Skeletal muscle tissue (tissue), 4 donors: ENCODE data around the gene ACSS1. TPM values are rescaled to one million over a fixed set of nuclear protein-coding genes. Genes with fewer than 3 reads are reported as not detected.

Source experiments
- H3K27ac ChIP-seq: one replicate; pipeline ENCODE4 v1.7.0; 2013; ENCODE audit warnings: mild to moderate bottlenecking, low read depth, low read length, inconsistent platforms
- H3K27me3 ChIP-seq, 3 donors: one replicate each; pipeline ENCODE4 v1.7.0; 2013; ENCODE audit warnings: low read length in 3 of 3; ENCODE audit not compliant: control insufficient read depth in 3 of 3, insufficient read depth in 3 of 3
- H3K36me3 ChIP-seq, 3 donors: one replicate each; pipeline ENCODE4 v1.7.0; 2013; ENCODE audit warnings: low read length in 3 of 3; ENCODE audit not compliant: control insufficient read depth in 3 of 3, insufficient read depth in 3 of 3
- H3K4me1 ChIP-seq, 3 donors: one replicate each; pipeline ENCODE4 v1.7.0; 2013; ENCODE audit warnings: low read length in 3 of 3, mild to moderate bottlenecking in 3 of 3; ENCODE audit not compliant: control insufficient read depth in 3 of 3, insufficient read depth in 3 of 3
- H3K4me3 ChIP-seq, 3 donors: one replicate each; pipeline ENCODE4 v1.7.0; 2013; ENCODE audit warnings: low read length in 3 of 3
- H3K9ac ChIP-seq, 3 donors: one replicate each; pipeline ENCODE4 v1.7.0; 2013; ENCODE audit warnings: low read length in 3 of 3, mild to moderate bottlenecking in 3 of 3, moderate library complexity in 2 of 3, low read depth in 1 of 3
- H3K9me3 ChIP-seq, 3 donors: one replicate each; pipeline ENCODE4 v1.7.0; 2013; ENCODE audit warnings: low read length in 3 of 3; ENCODE audit not compliant: control insufficient read depth in 3 of 3
- total RNA-seq: library from RNA; depleted of rRNA; stranded (reverse); fragments of >200 nt; gene quantifications from one replicate; pipeline ENCODE4 v1.2.3, GENCODE V29; 2014
- donor health status: Osteomylitis.

The ACSS1 gene
- total RNA-seq, 1 donor from 2014 or later = 8.9 TPM

DNA sequence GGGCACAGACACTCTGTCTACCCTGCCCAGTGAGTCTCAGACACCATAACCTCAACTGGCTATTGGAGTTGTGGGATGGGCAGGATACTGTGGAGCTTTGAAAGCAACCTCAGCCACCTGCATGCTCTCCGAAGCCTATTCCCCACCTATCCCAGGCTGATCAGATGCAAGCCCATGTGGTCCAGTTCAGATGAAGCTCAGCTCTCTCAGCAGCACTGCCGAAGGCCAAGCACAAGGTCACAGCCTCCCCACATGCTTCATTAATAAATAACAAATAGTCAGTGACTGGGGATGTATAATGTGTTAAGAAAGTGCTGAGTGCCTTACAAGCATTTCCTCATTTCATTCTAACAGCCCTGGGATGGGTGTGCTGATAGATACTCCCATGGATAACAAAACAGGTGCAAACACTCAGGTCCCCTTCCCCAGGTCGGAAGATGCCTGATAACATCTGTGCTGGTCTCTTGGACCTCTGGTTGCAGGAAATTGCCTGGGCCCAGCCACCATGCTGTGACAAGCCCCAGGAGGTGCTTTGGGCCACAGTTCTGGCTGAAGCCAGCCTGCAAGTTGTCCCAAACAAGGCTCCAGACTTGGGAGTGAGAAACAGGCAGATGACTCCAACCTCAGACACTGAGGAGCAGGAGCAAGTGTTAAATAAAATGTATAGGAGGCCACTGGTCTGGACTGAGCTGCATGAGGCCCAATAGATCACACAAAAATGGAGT lies 3.7 kb downstream of the ACSS1 start:
- no peaks in the 10 kb centered on the region for H3K9me3 ChIP-seq
- peak overlapping the region; percentile 84 for H3K27ac ChIP-seq
- no peaks in the 10 kb centered on the region for H3K27me3 ChIP-seq
- H3K4me3 ChIP-seq = peak overlapping the region in 2 of 3 donors; percentile 33 to 45
- H3K36me3 ChIP-seq = peaks cover 0 to 12% (median 2%) of the 10 kb centered on the region in 3 donors
- H3K4me1 ChIP-seq = peaks cover 76 to 87% (median 85%) of the 10 kb centered on the region in 3 donors
- H3K9ac ChIP-seq = peak overlapping the region in 2 of 3 donors; percentile 43 to 70

DNA sequence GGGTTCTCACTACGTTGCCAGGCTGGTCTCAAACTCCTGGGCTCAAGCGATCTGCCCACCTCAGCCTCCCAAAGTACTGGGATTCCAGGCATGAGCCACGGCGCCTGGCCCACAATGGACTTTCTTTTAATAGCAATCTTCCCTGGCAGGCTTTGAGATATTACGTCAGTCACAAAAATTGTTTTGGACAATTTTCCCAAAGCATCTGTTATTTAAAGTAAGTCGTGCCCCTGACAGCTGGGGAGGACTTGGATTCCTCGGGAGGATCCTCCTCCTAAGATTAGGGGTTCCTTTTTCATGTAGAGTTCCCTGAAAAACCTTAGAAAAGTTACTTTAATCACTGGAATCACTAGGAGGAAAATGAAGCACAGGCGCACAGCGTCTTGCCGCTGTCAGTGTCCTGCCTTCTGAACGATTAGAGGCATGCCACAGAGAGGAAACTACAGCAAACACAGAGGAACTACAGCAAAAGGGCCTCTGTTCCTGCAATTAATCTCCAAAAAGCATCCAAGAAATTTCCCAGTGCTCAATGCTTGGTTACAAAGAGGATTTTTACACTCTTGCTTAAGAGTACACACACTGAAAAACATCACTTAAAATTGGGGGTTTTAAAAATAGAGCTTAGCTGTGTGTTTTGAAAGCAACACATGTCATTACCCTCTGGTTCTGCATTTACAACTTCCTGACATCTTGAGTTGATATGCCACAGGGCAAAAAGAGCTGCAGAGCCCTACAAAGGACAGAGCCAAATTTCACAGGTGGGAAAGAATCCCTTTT lies 4.5 kb downstream of the ACSS1 start:
- Histone ChIP-seq H3K9me3 (no peaks in the 10 kb centered on the region), H3K4me1 (peaks cover 82 to 87% (median 87%) of the 10 kb centered on the region in 3 donors), H3K27ac (peak overlapping the region; percentile 84), H3K9ac (peak overlapping the region; percentile 43 to 74 (median 70)), H3K36me3 (peaks cover 0 to 12% (median 2%) of the 10 kb centered on the region in 3 donors), H3K27me3 (no peaks in the 10 kb centered on the region), H3K4me3 (peak overlapping the region; percentile 32 to 55 (median 44))

DNA sequence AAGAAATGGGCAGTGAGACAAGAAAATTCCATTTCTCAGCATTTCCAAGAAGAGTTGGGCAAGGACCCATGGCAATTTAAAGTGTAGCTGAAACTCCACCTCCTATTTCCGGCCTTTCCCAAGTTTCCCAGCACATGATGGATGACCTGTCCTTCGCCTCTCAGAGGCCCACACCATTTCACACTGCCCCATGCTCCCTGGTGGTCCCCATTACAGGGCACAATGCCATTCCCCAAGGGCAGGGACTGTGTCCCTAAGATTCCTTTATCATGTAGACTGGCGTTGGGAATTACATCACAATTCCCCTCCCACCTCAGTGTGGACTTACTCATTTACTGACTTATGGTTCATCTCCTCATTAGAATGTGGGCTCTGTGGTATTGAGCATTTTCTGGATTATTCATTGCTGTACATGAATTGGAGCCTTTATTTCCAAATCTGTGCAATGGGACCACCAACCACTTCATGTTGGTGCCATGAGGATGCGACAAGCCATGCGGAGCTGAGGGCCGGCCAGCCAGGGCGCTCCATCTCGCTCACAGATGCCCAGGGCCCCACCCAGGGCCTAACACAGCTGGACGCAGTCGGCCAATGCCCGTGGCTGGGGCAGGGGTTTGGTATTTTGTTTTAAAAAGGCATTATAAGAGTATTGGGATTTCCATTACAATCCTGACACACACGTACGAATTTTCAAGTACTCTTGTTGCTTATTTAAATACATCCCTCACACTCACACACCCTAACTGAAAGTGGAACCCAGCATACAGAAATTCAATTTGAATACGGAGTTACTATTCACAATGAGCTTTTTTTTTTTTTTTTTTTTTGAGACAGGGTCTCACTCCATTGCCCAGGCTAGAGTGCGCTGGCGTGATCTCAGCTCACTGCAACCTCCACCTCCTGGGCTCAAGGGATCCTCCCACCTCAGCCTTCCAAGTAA lies 5.4 kb downstream of the ACSS1 start:
- Histone ChIP-seq H3K9ac (peak overlapping the region in 2 of 3 donors; percentile 15 to 43), H3K27ac (peak overlapping the region; percentile 84), H3K9me3 (no peaks in the 10 kb centered on the region), H3K4me3 (peak overlapping the region in 1 of 3 donors; percentile 45), H3K4me1 (peaks cover 91 to 94% (median 93%) of the 10 kb centered on the region in 3 donors), H3K27me3 (no peaks in the 10 kb centered on the region), H3K36me3 (peaks cover 2 to 16% (median 9%) of the 10 kb centered on the region in 3 donors)

DNA sequence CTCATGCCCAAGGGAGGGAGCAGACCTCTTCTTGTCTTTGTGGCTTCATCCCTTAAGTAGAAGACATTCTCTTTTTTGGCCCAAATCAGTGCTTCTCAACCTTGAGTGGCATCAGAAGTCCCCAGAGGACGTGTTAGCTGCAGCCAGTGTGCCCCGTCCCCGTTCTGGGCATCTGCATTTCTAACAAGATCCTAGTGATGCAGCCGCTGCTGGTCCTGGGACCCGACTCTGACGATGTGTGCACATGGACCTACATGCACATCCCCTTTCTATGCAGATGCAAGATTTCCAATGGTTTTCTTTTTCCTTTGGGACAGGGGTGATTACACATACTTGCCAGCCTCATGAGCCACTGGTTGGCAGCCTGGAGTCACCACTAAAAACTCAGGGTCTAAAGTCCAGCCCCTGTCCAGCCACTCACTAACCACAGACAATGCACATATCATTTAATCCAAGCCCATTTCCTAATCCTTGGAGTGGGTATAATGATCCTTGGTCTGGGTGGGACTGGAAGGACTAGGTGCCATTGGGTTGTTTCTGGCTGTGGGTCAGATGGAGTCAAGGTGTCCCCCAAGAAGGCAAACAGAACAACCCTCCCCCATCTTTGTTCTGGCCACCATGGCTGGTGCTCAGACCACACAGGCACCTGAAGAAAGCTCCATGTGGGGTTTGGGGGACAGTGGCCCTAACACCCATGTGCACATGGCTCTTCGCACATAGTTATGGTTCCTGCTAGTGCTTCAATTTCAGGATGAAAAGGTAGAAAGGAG lies 6.4 kb downstream of the ACSS1 start:
- peaks cover 95 to 100% (median 99%) of the 10 kb centered on the region in 3 donors for H3K4me1 ChIP-seq
- H3K27ac ChIP-seq = peak overlapping the region; percentile 84
- H3K36me3 ChIP-seq = peaks cover 9 to 25% (median 18%) of the 10 kb centered on the region in 3 donors
- no peaks in the 10 kb centered on the region for H3K27me3 ChIP-seq
- no peak overlapping the region for H3K4me3 ChIP-seq
- peak overlapping the region in 1 of 3 donors; percentile 79 for H3K9ac ChIP-seq
- H3K9me3 ChIP-seq = no peaks in the 10 kb centered on the region

GRCh38 chr20:25050501-25051350 lies 7.2 kb downstream of the ACSS1 start:
- Histone ChIP-seq H3K27me3 (no peaks in the 10 kb centered on the region), H3K9ac (peak overlapping the region in 2 of 3 donors; percentile 30 to 79), H3K9me3 (no peaks in the 10 kb centered on the region), H3K36me3 (peaks cover 9 to 27% (median 18%) of the 10 kb centered on the region in 3 donors), H3K4me3 (peak overlapping the region in 1 of 3 donors; percentile 54), H3K27ac (peak overlapping the region; percentile 84), H3K4me1 (peaks cover 95 to 99% (median 99%) of the 10 kb centered on the region in 3 donors)

DNA sequence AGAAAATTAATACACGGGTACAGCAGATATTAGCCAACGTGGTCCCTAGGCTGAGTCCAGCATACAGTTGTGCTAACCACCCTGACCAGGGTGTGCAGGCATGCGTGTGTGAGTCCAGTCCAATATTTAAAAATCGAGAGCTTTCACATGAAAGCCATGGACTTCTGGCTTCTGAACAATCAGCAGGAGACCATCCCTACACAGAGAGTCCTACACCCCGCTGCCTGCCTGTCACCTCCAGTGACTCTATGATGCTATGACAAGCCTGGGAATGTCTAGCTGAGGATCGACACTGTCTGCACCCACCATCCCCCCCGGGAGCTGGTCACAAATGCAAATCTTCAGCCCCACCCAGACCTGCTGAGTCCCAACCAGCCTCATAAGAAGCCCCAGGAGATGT lies 7.9 kb downstream of the ACSS1 start:
- H3K4me1 ChIP-seq = peaks cover 98 to 99% (median 99%) of the 10 kb centered on the region in 3 donors
- H3K4me3 ChIP-seq = peak overlapping the region in 2 of 3 donors; percentile 13 to 35
- no peaks in the 10 kb centered on the region for H3K9me3 ChIP-seq
- H3K36me3 ChIP-seq = peaks cover 9 to 24% (median 18%) of the 10 kb centered on the region in 3 donors
- peak overlapping the region in 1 of 3 donors; percentile 79 for H3K9ac ChIP-seq
- no peaks in the 10 kb centered on the region for H3K27me3 ChIP-seq
- H3K27ac ChIP-seq = peak overlapping the region; percentile 61

DNA sequence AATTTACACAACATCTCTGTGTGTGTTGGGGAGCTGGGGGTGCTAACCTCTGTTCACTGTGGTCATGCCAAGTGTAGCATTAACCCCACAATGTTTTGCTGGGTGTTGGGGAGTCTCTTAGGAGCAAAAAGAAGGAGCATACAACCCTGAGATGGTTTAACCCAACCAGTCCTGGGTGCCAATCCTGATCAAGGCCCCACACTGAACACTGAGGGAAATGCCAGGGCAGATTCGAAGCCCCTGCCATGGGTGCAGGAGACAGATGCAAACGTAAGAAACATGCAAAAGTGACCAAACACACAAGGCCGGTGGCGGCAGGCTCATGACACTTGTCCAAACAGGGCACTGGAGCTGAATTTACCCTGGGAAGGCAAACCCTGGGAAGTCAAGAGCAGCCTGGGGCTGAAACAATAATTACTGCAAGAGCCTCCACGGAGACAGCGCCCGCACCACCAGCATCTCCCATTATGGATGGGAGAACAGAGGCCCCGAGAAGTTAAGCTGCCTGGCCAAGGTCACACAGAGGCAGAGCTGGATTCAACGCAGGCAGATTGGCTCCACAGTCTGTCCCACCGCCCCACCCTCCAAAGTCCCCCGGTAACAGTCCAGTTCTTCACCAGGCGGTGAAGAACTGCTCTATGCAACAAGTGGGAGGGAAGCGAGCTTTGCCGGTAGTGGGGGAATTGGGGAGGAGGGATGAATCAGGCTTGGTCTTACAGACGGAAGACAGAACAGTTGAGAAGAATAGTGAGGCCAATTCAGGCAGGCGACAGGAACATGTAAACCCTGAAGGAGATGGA lies 8.5 kb downstream of the ACSS1 start:
- peak overlapping the region in 2 of 3 donors; percentile 13 to 35 for H3K4me3 ChIP-seq

GRCh38 chr20:25048519-25048952 lies 9.4 kb downstream of the ACSS1 start:
- Histone ChIP-seq H3K4me3 (peak overlapping the region in 2 of 3 donors; percentile 2 to 22), H3K4me1 (peaks cover 96 to 99% (median 99%) of the 10 kb centered on the region in 3 donors), H3K9ac (peak overlapping the region; percentile 3 to 79 (median 54)), H3K9me3 (no peaks in the 10 kb centered on the region), H3K27me3 (no peaks in the 10 kb centered on the region), H3K27ac (peak overlapping the region; percentile 20), H3K36me3 (peaks cover 9 to 24% (median 18%) of the 10 kb centered on the region in 3 donors)

More for the DNA sequence above, 8.5 kb downstream of the ACSS1 start:
- H3K4me1 ChIP-seq = peaks cover 97 to 99% (median 99%) of the 10 kb centered on the region in 3 donors
- H3K27me3 ChIP-seq = no peaks in the 10 kb centered on the region
- H3K9me3 ChIP-seq = no peaks in the 10 kb centered on the region
- H3K36me3 ChIP-seq = peaks cover 9 to 24% (median 18%) of the 10 kb centered on the region in 3 donors
- peak overlapping the region; percentile 61 for H3K27ac ChIP-seq
- peak overlapping the region in 2 of 3 donors; percentile 52 to 79 for H3K9ac ChIP-seq
